Measurements from ENCODE around the gene ATP5IF1. TPM values are rescaled to one million over a fixed set of nuclear protein-coding genes. Genes with fewer than 3 reads are reported as not detected.

The ATP5IF1 gene
- total RNA-seq, 1 experiment from 2014 or later: 146 TPM

DNA sequence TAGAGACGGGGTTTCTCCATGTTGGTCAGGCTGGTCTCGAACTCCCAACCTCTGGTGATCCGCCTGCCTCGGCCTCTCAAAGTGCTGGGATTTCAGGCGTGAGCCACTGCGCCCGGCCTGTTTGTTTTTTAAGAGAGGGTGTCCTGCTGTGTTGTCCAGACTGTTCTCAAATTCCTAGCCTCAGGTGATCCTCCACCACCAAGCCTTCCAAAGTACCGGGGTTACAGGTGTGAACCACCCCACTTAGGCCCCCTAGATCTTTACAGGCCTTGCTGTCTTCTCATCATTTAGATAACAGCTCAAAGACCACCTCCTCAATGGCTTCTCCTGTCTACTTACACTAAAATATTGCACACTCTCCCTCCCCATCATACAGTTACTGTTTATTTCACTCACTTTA is 29.7 kb downstream of the ATP5IF1 start:
- Histone ChIP-seq H3K4me3 (no peak overlapping the region), H3K79me2 (ENCODE audit: low read depth) (peaks cover 87% of the 10 kb centered on the region), H3F3A (ENCODE audit: insufficient read depth, low read depth) (no peaks in the 10 kb centered on the region), H3K4me2 (no peak overlapping the region), H4K20me1 (ENCODE audit: insufficient read depth) (peaks cover 96% of the 10 kb centered on the region), H3K9me3 (ENCODE audit: insufficient read depth, low read depth) (no peaks in the 10 kb centered on the region), H3K36me3 (ENCODE audit: low read depth) (peaks cover 12% of the 10 kb centered on the region), H3K9me2 (ENCODE audit: insufficient read depth) (no peaks in the 10 kb centered on the region), H2AFZ (no peak overlapping the region), H3K27ac (no peak overlapping the region), H3K27me3 (ENCODE audit: insufficient read depth, low read depth) (no peaks in the 10 kb centered on the region), H3K4me1 (replicated peaks; ENCODE audit: insufficient read depth) (peaks cover 5% of the 10 kb centered on the region; the same call in 1 of the 2 replicates)
- DNase-seq: no peak
- POLR2A ChIA-PET (ENCODE audit: unreplicated experiment): interaction anchor here (0.7 kb wide), 1 partner anchor 336 kb away, joined by 4 read pairs; no protein-coding TSS in a partner anchor
- BruUV-seq (replicated peaks): no TSS peak
- CTCF ChIA-PET: no interaction called here
- intact Hi-C loops (cut with micrococcal nuclease; ENCODE audit: unreplicated experiment): no loop called here
- no peak for TF ChIP-seq EZH2 (IDR thresholded peaks at IDR 0.05; ENCODE audit: low read depth)
- TF ChIP-seq CTCF (conservative IDR thresholded peaks at IDR 0.05): no peak

- Histone ChIP-seq H3K4me3 (no peak overlapping the region), H3K27me3 (ENCODE audit: insufficient read depth, low read depth) (no peaks in the 10 kb centered on the region), H3F3A (ENCODE audit: insufficient read depth, low read depth) (peaks cover 4% of the 10 kb centered on the region; the same call in 1 of the 2 replicates), H2AFZ (no peak overlapping the region), H3K36me3 (ENCODE audit: low read depth) (peaks cover 4% of the 10 kb centered on the region; the same call in 1 of the 2 replicates), H3K4me1 (replicated peaks; ENCODE audit: insufficient read depth) (peaks cover 4% of the 10 kb centered on the region; the same call in 1 of the 2 replicates), H3K4me2 (no peak overlapping the region), H3K9me3 (ENCODE audit: insufficient read depth, low read depth) (no peaks in the 10 kb centered on the region), H3K27ac (no peak overlapping the region), H3K79me2 (ENCODE audit: low read depth) (peaks cover 74% of the 10 kb centered on the region), H3K9me2 (ENCODE audit: insufficient read depth) (no peaks in the 10 kb centered on the region), H4K20me1 (ENCODE audit: insufficient read depth) (peaks cover 96% of the 10 kb centered on the region)
- ChIA-PET POLR2A (ENCODE audit: unreplicated experiment) (no interaction called here), CTCF (interaction anchor here (0.6 kb wide), 1 partner anchor 9 kb away, joined by 7 read pairs; no protein-coding TSS in a partner anchor)
- TF ChIP-seq CTCF (conservative IDR thresholded peaks at IDR 0.05): no peak
- TF ChIP-seq EZH2 (IDR thresholded peaks at IDR 0.05; ENCODE audit: low read depth): no peak
- no peak for DNase-seq
- intact Hi-C loops (cut with micrococcal nuclease; ENCODE audit: unreplicated experiment): no loop called here
- no TSS peak for BruUV-seq (replicated peaks)
These were observed 31.0 kb downstream of the ATP5IF1 start for GRCh38 chr1:28266920-28267322.

GRCh38 chr1:28267633-28268032 is 31.7 kb downstream of the ATP5IF1 start:
- TF ChIP-seq CTCF (conservative IDR thresholded peaks at IDR 0.05) (no peak), EZH2 (IDR thresholded peaks at IDR 0.05; ENCODE audit: low read depth) (no peak)
- no peaks in the 10 kb centered on the region; the same call in 1 of the 2 replicates for H3K4me1 ChIP-seq (replicated peaks; ENCODE audit: insufficient read depth)
- peaks cover 66% of the 10 kb centered on the region for H3K79me2 ChIP-seq (ENCODE audit: low read depth)
- no peak overlapping the region for H2AFZ ChIP-seq
- H3F3A ChIP-seq (ENCODE audit: insufficient read depth, low read depth): peaks cover 4% of the 10 kb centered on the region; the same call in 1 of the 2 replicates
- DNase-seq: no peak
- BruUV-seq (replicated peaks): no TSS peak
- ChIA-PET POLR2A (ENCODE audit: unreplicated experiment) (no interaction called here), CTCF (no interaction called here)
- intact Hi-C loops (cut with micrococcal nuclease; ENCODE audit: unreplicated experiment): no loop called here
- peaks cover 93% of the 10 kb centered on the region for H4K20me1 ChIP-seq (ENCODE audit: insufficient read depth)
- H3K27ac ChIP-seq: no peak overlapping the region
- H3K36me3 ChIP-seq (ENCODE audit: low read depth): peaks cover 4% of the 10 kb centered on the region; the same call in 1 of the 2 replicates
- H3K4me3 ChIP-seq: no peak overlapping the region
- H3K4me2 ChIP-seq: no peak overlapping the region
- H3K9me2 ChIP-seq (ENCODE audit: insufficient read depth): no peaks in the 10 kb centered on the region
- no peaks in the 10 kb centered on the region for H3K27me3 ChIP-seq (ENCODE audit: insufficient read depth, low read depth)
- no peaks in the 10 kb centered on the region for H3K9me3 ChIP-seq (ENCODE audit: insufficient read depth, low read depth)
